A549 (cell line): ENCODE data around the gene HDAC3. TPM values are rescaled to one million over a fixed set of nuclear protein-coding genes. Genes with fewer than 3 reads are reported as not detected.

Source experiments
- ATAC-seq, 2 experiments: fragments of 200-7000 bp in 1 of 2; fragments of >200 bp in 1 of 2; cut with Nextera tagmentation in 1 of 2; cut with Tn5 transposase in 1 of 2; 3 replicates each; pipeline versions ENCODE4 v1.8.0 to v1.9.1; 2018 to 2020; ENCODE audit warnings: mild to moderate bottlenecking in 1 of 2, moderate library complexity in 1 of 2
- CTCF ChIA-PET: fragments of 300-600 bp; sonication (Branson Sonifier 250); formaldehyde crosslinking; extraction: SDS; loops from one replicate; lab custom pipeline; 2021; ENCODE audit warnings: antibody characterized with exemption, inconsistent platforms; lab: Yijun Ruan, JAX
- POLR2A ChIA-PET: fragments of 350-600 bp; formaldehyde crosslinking; extraction: SDS; loops from one replicate; lab custom pipeline; 2021; ENCODE audit warnings: antibody characterized with exemption, inconsistent platforms; lab: Yijun Ruan, JAX
- DNase-seq, 2 experiments: peaks; one replicate each; pipeline versions ENCODE4 v3.0.0 to v3.0.0-alpha.2; 2011 to 2016; ENCODE audit warnings: low read depth in 1 of 2, low spot score in 1 of 2
- FAIRE-seq: peaks from 2 replicates; lab custom pipeline; 2011; peaks lifted over from hg19 to GRCh38; lab: Jason Lieb, UNC
- H3K27ac ChIP-seq, 2 experiments: fragments of >200 bp; sonication (Bioruptor Twin); formaldehyde crosslinking; 3 replicates each; pipeline ENCODE4 v1.5.1; 2016 to 2017
- H3K4me1 ChIP-seq: fragments of >200 bp; sonication (Bioruptor Twin); formaldehyde crosslinking; 3 replicates; pipeline ENCODE4 v1.6.1; 2016
- H3K4me2 ChIP-seq: fragments of >200 bp; sonication (Bioruptor Twin); formaldehyde crosslinking; 3 replicates; pipeline ENCODE4 v1.6.1; 2016
- H3K4me3 ChIP-seq: fragments of >200 bp; sonication (Bioruptor Twin); formaldehyde crosslinking; 3 replicates; pipeline ENCODE4 v1.5.1; 2016
- H3K9me3 ChIP-seq: fragments of >200 bp; sonication (Bioruptor Twin); formaldehyde crosslinking; 3 replicates; pipeline ENCODE4 v1.6.1; 2016
- CBX2 ChIP-seq: fragments of 200-600 bp; sonication (generic); IDR thresholded peaks from 2 replicates; pipeline ENCODE4 v1.6.1; 2016; ENCODE audit warnings: low read depth, mild to moderate bottlenecking, borderline replicate concordance
- EHMT2 ChIP-seq: fragments of 200-600 bp; sonication (generic); IDR thresholded peaks from 2 replicates; pipeline ENCODE4 v1.6.1; 2016; ENCODE audit warnings: antibody characterized with exemption, low read depth, mild to moderate bottlenecking, moderate library complexity
- ESRRA ChIP-seq: fragments of 150-350 bp; IDR thresholded peaks from 2 replicates; pipeline ENCODE4 v1.6.1; 2014; ENCODE audit warnings: mild to moderate bottlenecking, low read length, borderline replicate concordance
- FOSL2 ChIP-seq, 2 experiments: fragments of 450-650 bp in 1 of 2; fragments of >200 bp in 1 of 2; sonication (Bioruptor Twin) in 1 of 2; formaldehyde crosslinking; IDR thresholded peaks; 2 replicates each; pipeline versions ENCODE4 v1.5.0 to v1.6.1; 2016 to 2020; ENCODE audit warnings: mild to moderate bottlenecking in 1 of 2, moderate library complexity in 1 of 2
- GATA3 ChIP-seq: IDR thresholded peaks from 2 replicates; pipeline ENCODE4 v1.6.1; 2012; ENCODE audit warnings: borderline replicate concordance
- HDAC2 ChIP-seq: fragments of 200-600 bp; sonication (generic); IDR thresholded peaks from 2 replicates; pipeline ENCODE4 v1.6.1; 2016
- HOXA7 ChIP-seq: fragments of 250-450 bp; sonication (Bioruptor Pico); IDR thresholded peaks from 2 replicates; pipeline ENCODE4 v1.5.0; 2020; ENCODE audit warnings: mild to moderate bottlenecking, moderate library complexity
- KDM1A ChIP-seq: fragments of 200-600 bp; sonication (generic); IDR thresholded peaks from 2 replicates; pipeline ENCODE4 v1.6.1; 2016; ENCODE audit warnings: low read depth, mild to moderate bottlenecking
- KDM5A ChIP-seq: fragments of 200-600 bp; sonication (generic); IDR thresholded peaks from 2 replicates; pipeline ENCODE4 v1.6.1; 2016; ENCODE audit warnings: antibody characterized with exemption, mild to moderate bottlenecking
- MAFK ChIP-seq: fragments of 450-650 bp; IDR thresholded peaks from 2 replicates; pipeline ENCODE4 v1.6.1; 2014; ENCODE audit not compliant: partially characterized antibody
- MAZ ChIP-seq: fragments of 150-350 bp; IDR thresholded peaks from 2 replicates; pipeline ENCODE4 v1.6.1; 2014; ENCODE audit warnings: antibody characterized with exemption, low read depth, low read length, borderline replicate concordance
- PHF8 ChIP-seq: fragments of 200-600 bp; sonication (generic); IDR thresholded peaks from 2 replicates; pipeline ENCODE4 v1.6.1; 2016; ENCODE audit warnings: low read depth, mild to moderate bottlenecking, antibody characterized with exemption, moderate library complexity, borderline replicate concordance
- SREBF2 ChIP-seq: fragments of 450-650 bp; IDR thresholded peaks from 2 replicates; pipeline ENCODE4 v1.6.1; 2014; ENCODE audit warnings: mild to moderate bottlenecking, moderate library complexity
- ZC3H11A ChIP-seq: fragments of 450-650 bp; IDR thresholded peaks from 2 replicates; pipeline ENCODE4 v1.6.1; 2014; ENCODE audit warnings: antibody characterized with exemption, mild to moderate bottlenecking
- ZNF302 ChIP-seq: fragments of 250-450 bp; sonication (Bioruptor Pico); IDR thresholded peaks from 2 replicates; pipeline ENCODE4 v1.9.0; 2021; ENCODE audit warnings: inconsistent platforms, mild to moderate bottlenecking, moderate library complexity
- ZSCAN20 ChIP-seq: fragments of 250-450 bp; sonication (Bioruptor Pico); IDR thresholded peaks from 2 replicates; pipeline ENCODE4 v1.8.0; 2022; ENCODE audit warnings: mild to moderate bottlenecking, moderate library complexity
- WGBS: methylation state at CpG from one replicate; pipeline ENCODE4 v1.1.6; 2017; ENCODE audit errors: missing lambda C conversion rate; 5-methylcytosine and 5-hydroxymethylcytosine counted together
- polyA plus RNA-seq, 4 experiments: library from polyadenylated mRNA; depleted of rRNA in 3 of 4; stranded (reverse); fragments of >200 nt; fragmentation: RNase III in 1 of 4; extraction: RNeasy Plus Mini Kit Qiagen cat#74134 plus additional on column Dnase treatment in 1 of 4; gene quantifications; 2 replicates in 3 of 4; 3 replicates in 1 of 4; pipeline ENCODE4 v1.2.3, GENCODE V29; 2011 to 2017
- TF ChIP-seq, protein P1 (sequence below): fragments of 450-650 bp; IDR thresholded peaks from 2 replicates; pipeline ENCODE4 v1.6.1; 2014; ENCODE audit warnings: antibody characterized with exemption
- TF ChIP-seq, protein P2 (sequence below): IDR thresholded peaks from 2 replicates; pipeline ENCODE4 v1.6.1; 2012; ENCODE audit warnings: low read depth, borderline replicate concordance
- TF ChIP-seq, protein P3 (sequence below): fragments of 200-600 bp; sonication (generic); IDR thresholded peaks from 2 replicates; pipeline ENCODE4 v1.6.1; 2016; ENCODE audit warnings: antibody characterized with exemption, mild to moderate bottlenecking, moderate library complexity

HDAC3 gene
- polyA plus RNA-seq, 2 of the 4 experiments (the other 2 are of a cell fraction), result 51.1 to 67.3 TPM

DNA sequence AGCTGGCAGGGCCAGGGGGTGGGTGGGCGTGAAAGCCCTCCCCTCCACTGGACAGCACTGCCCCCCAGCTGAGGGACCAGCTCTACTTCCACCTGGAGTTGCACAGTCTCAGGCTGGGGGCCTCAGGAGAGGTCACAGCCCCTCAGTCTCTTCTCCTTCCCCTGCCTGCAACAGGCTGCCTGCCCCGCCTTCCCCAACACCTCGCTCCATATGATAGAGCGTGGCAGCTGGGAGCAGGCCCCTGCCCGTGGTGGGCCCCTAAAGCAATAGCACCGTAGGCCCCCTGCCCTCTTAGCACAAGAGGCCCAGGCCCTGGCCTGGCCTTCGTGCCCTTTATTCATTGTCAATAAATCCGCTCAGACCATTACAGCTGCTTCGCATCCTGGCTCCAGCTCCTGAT lies 4.0 kb upstream of the HDAC3 start (continued):
- TF ChIP-seq, protein P1, sequence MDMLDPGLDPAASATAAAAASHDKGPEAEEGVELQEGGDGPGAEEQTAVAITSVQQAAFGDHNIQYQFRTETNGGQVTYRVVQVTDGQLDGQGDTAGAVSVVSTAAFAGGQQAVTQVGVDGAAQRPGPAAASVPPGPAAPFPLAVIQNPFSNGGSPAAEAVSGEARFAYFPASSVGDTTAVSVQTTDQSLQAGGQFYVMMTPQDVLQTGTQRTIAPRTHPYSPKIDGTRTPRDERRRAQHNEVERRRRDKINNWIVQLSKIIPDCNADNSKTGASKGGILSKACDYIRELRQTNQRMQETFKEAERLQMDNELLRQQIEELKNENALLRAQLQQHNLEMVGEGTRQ, result no peak
- no peak for TF ChIP-seq ZC3H11A
- no peak for TF ChIP-seq PHF8

DNA sequence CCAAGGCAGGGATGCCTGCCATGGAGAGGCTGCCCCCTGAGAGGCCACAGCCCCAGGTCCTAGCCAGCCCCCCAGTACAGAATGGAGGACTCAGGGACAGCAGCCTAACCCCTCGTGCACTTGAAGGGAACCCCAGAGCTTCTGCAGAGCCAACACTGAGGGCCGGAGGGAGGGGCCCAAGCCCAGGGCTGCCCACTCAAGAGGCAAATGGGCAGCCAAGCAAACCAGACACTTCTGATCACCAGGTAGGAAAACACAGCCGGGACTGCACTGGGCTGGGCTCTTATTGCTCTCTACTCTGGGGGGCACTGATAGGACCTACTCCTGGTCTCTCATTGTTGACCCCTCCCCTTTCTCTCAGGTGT lies 3.4 kb upstream of the HDAC3 start:
- ATAC-seq, result no peak
- no peak overlapping the region for H3K4me3 ChIP-seq
- H3K4me1 ChIP-seq, result peaks cover 22% of the 10 kb centered on the region
- no peak overlapping the region for H3K4me2 ChIP-seq
- no peak overlapping the region for H3K27ac ChIP-seq
- TF ChIP-seq, protein P1, result no peak
- TF ChIP-seq HOXA7 (CRISPR knock-in tag) (no peak), GATA3 (no peak), ZC3H11A (no peak), EHMT2 (no peak), MAZ (no peak), SREBF2 (no peak), HDAC2 (no peak), ZSCAN20 (no peak), KDM1A (no peak), CBX2 (no peak), MAFK (no peak), FOSL2 (IDR thresholded peaks at IDR 0.05) (no peak), FOSL2 (CRISPR knock-in tag; IDR thresholded peaks at IDR 0.05) (no peak), ZNF302 (no peak), KDM5A (no peak), PHF8 (no peak)
- TF ChIP-seq, protein P2, sequence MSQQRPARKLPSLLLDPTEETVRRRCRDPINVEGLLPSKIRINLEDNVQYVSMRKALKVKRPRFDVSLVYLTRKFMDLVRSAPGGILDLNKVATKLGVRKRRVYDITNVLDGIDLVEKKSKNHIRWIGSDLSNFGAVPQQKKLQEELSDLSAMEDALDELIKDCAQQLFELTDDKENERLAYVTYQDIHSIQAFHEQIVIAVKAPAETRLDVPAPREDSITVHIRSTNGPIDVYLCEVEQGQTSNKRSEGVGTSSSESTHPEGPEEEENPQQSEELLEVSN, result no peak
- TF ChIP-seq, protein P3, sequence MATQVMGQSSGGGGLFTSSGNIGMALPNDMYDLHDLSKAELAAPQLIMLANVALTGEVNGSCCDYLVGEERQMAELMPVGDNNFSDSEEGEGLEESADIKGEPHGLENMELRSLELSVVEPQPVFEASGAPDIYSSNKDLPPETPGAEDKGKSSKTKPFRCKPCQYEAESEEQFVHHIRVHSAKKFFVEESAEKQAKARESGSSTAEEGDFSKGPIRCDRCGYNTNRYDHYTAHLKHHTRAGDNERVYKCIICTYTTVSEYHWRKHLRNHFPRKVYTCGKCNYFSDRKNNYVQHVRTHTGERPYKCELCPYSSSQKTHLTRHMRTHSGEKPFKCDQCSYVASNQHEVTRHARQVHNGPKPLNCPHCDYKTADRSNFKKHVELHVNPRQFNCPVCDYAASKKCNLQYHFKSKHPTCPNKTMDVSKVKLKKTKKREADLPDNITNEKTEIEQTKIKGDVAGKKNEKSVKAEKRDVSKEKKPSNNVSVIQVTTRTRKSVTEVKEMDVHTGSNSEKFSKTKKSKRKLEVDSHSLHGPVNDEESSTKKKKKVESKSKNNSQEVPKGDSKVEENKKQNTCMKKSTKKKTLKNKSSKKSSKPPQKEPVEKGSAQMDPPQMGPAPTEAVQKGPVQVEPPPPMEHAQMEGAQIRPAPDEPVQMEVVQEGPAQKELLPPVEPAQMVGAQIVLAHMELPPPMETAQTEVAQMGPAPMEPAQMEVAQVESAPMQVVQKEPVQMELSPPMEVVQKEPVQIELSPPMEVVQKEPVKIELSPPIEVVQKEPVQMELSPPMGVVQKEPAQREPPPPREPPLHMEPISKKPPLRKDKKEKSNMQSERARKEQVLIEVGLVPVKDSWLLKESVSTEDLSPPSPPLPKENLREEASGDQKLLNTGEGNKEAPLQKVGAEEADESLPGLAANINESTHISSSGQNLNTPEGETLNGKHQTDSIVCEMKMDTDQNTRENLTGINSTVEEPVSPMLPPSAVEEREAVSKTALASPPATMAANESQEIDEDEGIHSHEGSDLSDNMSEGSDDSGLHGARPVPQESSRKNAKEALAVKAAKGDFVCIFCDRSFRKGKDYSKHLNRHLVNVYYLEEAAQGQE, result no peak
- whole genome bisulfite sequencing, result 100% methylated on average over 3 of the region's 3 CpGs
- no peak for DNase-seq
- no peaks in the 10 kb centered on the region for H3K9me3 ChIP-seq
- CTCF ChIA-PET, result interaction anchor here (1.2 to 3.6 kb wide), 5 partner anchors 11 to 48 kb away, joined by 3 to 21 read pairs (median 5); partner anchors contain the start of gene DIAPH1
- FAIRE-seq, result no peak
- POLR2A ChIA-PET, result no interaction called here

DNA sequence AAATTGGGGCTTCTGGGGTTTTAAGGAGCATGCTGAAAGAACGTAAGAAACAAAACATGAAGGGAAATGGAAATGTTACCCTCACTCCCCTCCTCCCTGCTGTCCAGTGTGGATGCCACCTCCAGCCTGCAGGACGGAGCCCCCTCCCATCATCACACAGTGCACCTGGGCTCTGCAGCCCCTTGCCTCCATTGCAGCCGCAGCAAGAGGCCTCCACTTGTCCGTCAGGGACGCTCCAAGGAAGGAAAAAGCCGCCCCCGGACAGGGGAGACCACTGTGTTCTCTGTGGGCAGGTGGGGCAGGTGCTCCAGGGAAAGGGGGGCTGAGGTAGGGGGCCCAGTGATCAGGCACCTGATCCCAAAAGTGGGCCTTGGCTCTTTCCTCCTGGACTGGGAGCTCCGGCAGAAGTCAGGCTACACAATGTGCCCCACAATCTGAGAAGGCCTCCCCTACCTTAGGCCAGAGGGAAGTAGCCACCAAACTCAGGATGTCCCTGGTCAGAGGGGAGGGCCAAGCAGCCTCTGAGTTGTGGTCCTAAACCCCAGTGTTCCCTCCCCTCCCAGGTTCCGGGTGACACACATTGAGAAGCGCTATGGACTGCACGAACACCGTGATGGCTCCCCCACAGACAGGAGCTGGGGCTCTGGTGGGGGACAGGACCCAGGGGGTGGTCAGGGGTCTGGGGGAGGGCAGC lies 2.9 kb upstream of the HDAC3 start:
- TF ChIP-seq ESRRA, result no peak
- Histone ChIP-seq H3K27ac (no peak overlapping the region), H3K4me2 (no peak overlapping the region), H3K4me1 (peaks cover 27% of the 10 kb centered on the region), H3K4me3 (no peak overlapping the region), H3K9me3 (no peaks in the 10 kb centered on the region)
- ChIA-PET CTCF (interaction anchor here (1.2 to 4.1 kb wide), 3 partner anchors 8 to 41 kb away, joined by 3 to 22 read pairs (median 18); partner anchors contain the start of gene DIAPH1), POLR2A (no interaction called here)
- 93% methylated on average over 5 of the region's 12 CpGs for WGBS
- DNase-seq, result no peak
- ATAC-seq, result no peak
- no peak for FAIRE-seq
